Measurements from ENCODE around the gene NF1.
"Not testable (repeated sequence)": the region's sequence is repeated elsewhere in the genome, so short reads cannot be mapped to it uniquely, and the experiment has no call there.

The NF1 gene

GRCh38 chr17:31364012-31364411, 269.2 kb downstream of the NF1 start:
- no peak for DNase-seq

- no peak for DNase-seq
Measured at GRCh38 chr17:31366088-31366487, 271.3 kb downstream of the NF1 start.

- DNase-seq: no peak
Measured at GRCh38 chr17:31369266-31369665, 274.5 kb downstream of the NF1 start.

GRCh38 chr17:31371511-31372097, 276.8 kb downstream of the NF1 start:
- DNase-seq: peak; percentile 37

- peak; percentile 63 for DNase-seq
Measured at GRCh38 chr17:31373150-31374093, 278.6 kb downstream of the NF1 start.

GRCh38 chr17:31374094-31374447, 279.3 kb downstream of the NF1 start:
- no peak for DNase-seq

GRCh38 chr17:31374503-31374902, 279.7 kb downstream of the NF1 start:
- DNase-seq: no peak

- no peak for DNase-seq
Measured at GRCh38 chr17:31378638-31379037, 283.9 kb downstream of the NF1 start.

- DNase-seq: no peak
Measured at GRCh38 chr17:31379597-31380205, 284.9 kb downstream of the NF1 start.

- no peak for DNase-seq
Measured at GRCh38 chr17:31381165-31381668, 286.4 kb downstream of the NF1 start.

GRCh38 chr17:31382668-31383275, 288.0 kb downstream of the NF1 start:
- DNase-seq: not testable (repeated sequence)

- peak; percentile 9 for DNase-seq
Measured at GRCh38 chr17:31383488-31383887, 288.7 kb downstream of the NF1 start.

- DNase-seq: no peak
Measured at GRCh38 chr17:31385428-31386285, 290.9 kb downstream of the NF1 start.

- DNase-seq: no peak
Measured at GRCh38 chr17:31386542-31387075, 291.8 kb downstream of the NF1 start.

- no peak for DNase-seq
Measured at GRCh38 chr17:31387438-31387837, 292.7 kb downstream of the NF1 start.

GRCh38 chr17:31388351-31388750, 293.6 kb downstream of the NF1 start:
- no peak for DNase-seq

- DNase-seq: peak; percentile 57
Measured at GRCh38 chr17:31388770-31389656, 294.2 kb downstream of the NF1 start.

GRCh38 chr17:31389657-31390381, 295.0 kb downstream of the NF1 start:
- peak; percentile 57 for DNase-seq

GRCh38 chr17:31390426-31390747, 295.6 kb downstream of the NF1 start:
- no peak for DNase-seq

- peak; percentile 43 for DNase-seq
Measured at GRCh38 chr17:31390748-31391495, 296.1 kb downstream of the NF1 start.

Data from DMS53 (cell line).